Liver (tissue), 3 donors: ENCODE measurements around the gene PGS1.

Source experiments
- ATF3 ChIP-seq: IDR thresholded peaks from 2 replicates; pipeline ENCODE4 v1.6.1; 2016; ENCODE audit warnings: antibody characterized with exemption
- CTCF ChIP-seq: fragments of 150-350 bp; IDR thresholded peaks from 2 replicates; pipeline ENCODE4 v1.5.1; 2017; ENCODE audit warnings: improper control_type of control experiment, low read depth, low read length; ENCODE audit not compliant: missing input control
- EGR1 ChIP-seq, 2 donors: IDR thresholded peaks; 2 replicates each; pipeline ENCODE4 v1.6.1; 2016 to 2018; ENCODE audit warnings: antibody characterized with exemption in 2 of 2, low read depth in 2 of 2
- FOXA1 ChIP-seq: IDR thresholded peaks from 2 replicates; pipeline ENCODE4 v1.6.1; 2016; ENCODE audit warnings: antibody characterized with exemption
- GABPA ChIP-seq, 2 donors: IDR thresholded peaks in 1 of 2; conservative IDR thresholded peaks in 1 of 2; 2 replicates each; pipeline ENCODE4 v1.6.1; 2016; ENCODE audit warnings: antibody characterized with exemption in 2 of 2, mild to moderate bottlenecking in 1 of 2, moderate library complexity in 1 of 2
- JUND ChIP-seq, 2 donors: IDR thresholded peaks; 2 replicates each; pipeline ENCODE4 v1.6.1; 2016; ENCODE audit warnings: antibody characterized with exemption in 2 of 2
- MAX ChIP-seq: IDR thresholded peaks from 2 replicates; pipeline ENCODE4 v1.6.1; 2016; ENCODE audit warnings: antibody characterized with exemption
- NR2F2 ChIP-seq: IDR thresholded peaks from 2 replicates; pipeline ENCODE4 v1.6.1; 2016; ENCODE audit warnings: antibody characterized with exemption
- RAD21 ChIP-seq, 2 donors: IDR thresholded peaks; 2 replicates each; pipeline ENCODE4 v1.6.1; 2016; ENCODE audit warnings: antibody characterized with exemption in 2 of 2, mild to moderate bottlenecking in 2 of 2
- REST ChIP-seq: IDR thresholded peaks from 2 replicates; pipeline ENCODE4 v1.6.1; 2016; ENCODE audit warnings: antibody characterized with exemption, mild to moderate bottlenecking
- RXRA ChIP-seq, 2 donors: IDR thresholded peaks; 2 replicates each; pipeline ENCODE4 v1.6.1; 2017 to 2018; ENCODE audit warnings: antibody characterized with exemption in 2 of 2, mild to moderate bottlenecking in 1 of 2
- YY1 ChIP-seq: IDR thresholded peaks from 2 replicates; pipeline ENCODE4 v1.6.1; 2016; ENCODE audit warnings: antibody characterized with exemption, mild to moderate bottlenecking
- donor health status: healthy.
- donor health status: healthy.

DNA sequence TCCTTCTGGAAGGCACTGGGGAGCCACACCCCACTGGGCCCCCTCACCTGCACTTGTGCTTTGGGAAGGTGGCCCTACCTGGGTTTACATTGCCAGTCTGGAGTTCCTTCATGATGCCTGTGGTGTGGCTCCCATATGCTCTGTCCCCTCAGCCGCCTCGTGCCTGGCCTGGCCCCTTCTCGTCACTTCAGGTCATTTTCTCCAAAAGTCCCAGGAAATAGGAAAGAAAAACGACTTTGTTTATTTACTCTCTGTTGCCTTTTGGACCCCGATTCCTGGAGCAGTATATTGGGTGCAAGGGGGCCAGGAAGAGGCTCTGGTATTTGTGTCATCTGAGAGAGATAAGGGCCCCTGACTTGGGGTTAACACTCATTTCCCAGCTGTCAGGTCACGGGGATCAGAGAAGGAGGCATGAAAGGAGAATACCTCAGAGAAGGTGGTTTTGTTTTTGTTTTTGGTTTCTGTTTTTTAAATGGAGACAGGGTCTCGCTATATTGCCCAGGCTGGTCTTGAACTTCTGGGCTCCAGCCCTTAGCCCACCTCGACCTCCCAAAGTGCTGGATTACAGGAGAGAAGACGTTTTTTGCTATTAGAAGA is 23.3 kb upstream of the PGS1 start:
- TF ChIP-seq CTCF (no peak), REST (no peak), JUND (IDR thresholded peaks at IDR 0.05) (peak; percentile 6 to 26), ATF3 (no peak), EGR1 (IDR thresholded peaks at IDR 0.05; ENCODE audit: low read depth in 2 of 2) (peak in 1 of 2 donors; percentile 59), MAX (peak; percentile 69), FOXA1 (no peak), RAD21 (IDR thresholded peaks at IDR 0.05) (no peak), RXRA (IDR thresholded peaks at IDR 0.05) (peak; percentile 26 to 59), YY1 (peak; percentile 8), GABPA (IDR thresholded peaks at IDR 0.05 in 1 of 2, conservative IDR thresholded peaks at IDR 0.05 in 1 of 2) (no peak), NR2F2 (no peak)
